ENCODE measurements around the gene ATP2A1.

ATP2A1 gene

DNA sequence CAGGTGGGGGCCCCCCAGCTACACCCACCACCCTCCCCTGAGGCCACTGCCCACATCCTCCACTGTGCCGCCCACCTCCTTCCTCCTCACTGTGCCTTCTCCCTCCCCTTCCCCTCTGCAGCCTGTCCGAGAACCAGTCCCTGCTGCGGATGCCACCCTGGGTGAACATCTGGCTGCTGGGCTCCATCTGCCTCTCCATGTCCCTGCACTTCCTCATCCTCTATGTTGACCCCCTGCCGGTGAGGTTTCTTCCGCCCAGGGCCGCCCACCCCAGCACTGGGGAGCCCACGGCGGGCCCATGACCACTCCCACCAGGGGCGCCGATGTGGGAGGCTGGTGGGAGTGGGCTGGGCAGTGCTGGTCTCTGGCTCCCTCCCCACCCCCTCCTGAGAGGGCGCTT, 24.6 kb downstream of the ATP2A1 start:
- H4K20me1 ChIP-seq (ENCODE audit: insufficient read depth, low read length): no peaks in the 10 kb centered on the region
- no peaks in the 10 kb centered on the region for H3K79me2 ChIP-seq (ENCODE audit: insufficient read depth, low read length)
- H3K36me3 ChIP-seq (ENCODE audit: insufficient read depth, low read length): peaks cover 12% of the 10 kb centered on the region; the same call in 1 of the 2 replicates
- H3K9ac ChIP-seq (ENCODE audit: low read length): no peak overlapping the region
- H3K27me3 ChIP-seq (ENCODE audit: insufficient read depth, low read length): no peaks in the 10 kb centered on the region
- H3F3A ChIP-seq (ENCODE audit: insufficient read depth, low read length): no peaks in the 10 kb centered on the region
- no peak overlapping the region for H3K27ac ChIP-seq (ENCODE audit: low read depth, low read length, poor library complexity, severe bottlenecking)
- no peak overlapping the region for H2AFZ ChIP-seq (ENCODE audit: low read length)
- H3K4me3 ChIP-seq (ENCODE audit: low read depth, low read length, poor library complexity, severe bottlenecking): no peak overlapping the region
- TF ChIP-seq, protein P1, sequence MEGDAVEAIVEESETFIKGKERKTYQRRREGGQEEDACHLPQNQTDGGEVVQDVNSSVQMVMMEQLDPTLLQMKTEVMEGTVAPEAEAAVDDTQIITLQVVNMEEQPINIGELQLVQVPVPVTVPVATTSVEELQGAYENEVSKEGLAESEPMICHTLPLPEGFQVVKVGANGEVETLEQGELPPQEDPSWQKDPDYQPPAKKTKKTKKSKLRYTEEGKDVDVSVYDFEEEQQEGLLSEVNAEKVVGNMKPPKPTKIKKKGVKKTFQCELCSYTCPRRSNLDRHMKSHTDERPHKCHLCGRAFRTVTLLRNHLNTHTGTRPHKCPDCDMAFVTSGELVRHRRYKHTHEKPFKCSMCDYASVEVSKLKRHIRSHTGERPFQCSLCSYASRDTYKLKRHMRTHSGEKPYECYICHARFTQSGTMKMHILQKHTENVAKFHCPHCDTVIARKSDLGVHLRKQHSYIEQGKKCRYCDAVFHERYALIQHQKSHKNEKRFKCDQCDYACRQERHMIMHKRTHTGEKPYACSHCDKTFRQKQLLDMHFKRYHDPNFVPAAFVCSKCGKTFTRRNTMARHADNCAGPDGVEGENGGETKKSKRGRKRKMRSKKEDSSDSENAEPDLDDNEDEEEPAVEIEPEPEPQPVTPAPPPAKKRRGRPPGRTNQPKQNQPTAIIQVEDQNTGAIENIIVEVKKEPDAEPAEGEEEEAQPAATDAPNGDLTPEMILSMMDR (IDR thresholded peaks at IDR 0.05; ENCODE audit: low read length): no peak
- no peak for TF ChIP-seq EZH2 (IDR thresholded peaks at IDR 0.05; ENCODE audit: borderline replicate concordance, low read length)
- no peaks in the 10 kb centered on the region for H3K4me1 ChIP-seq (ENCODE audit: insufficient read depth, low read length, severe bottlenecking)
- H3K4me2 ChIP-seq (ENCODE audit: low read length): no peak overlapping the region
- H3K9me2 ChIP-seq (ENCODE audit: low read depth, low read length): no peaks in the 10 kb centered on the region
- no peaks in the 10 kb centered on the region for H3K9me3 ChIP-seq (ENCODE audit: low read length)

DNA sequence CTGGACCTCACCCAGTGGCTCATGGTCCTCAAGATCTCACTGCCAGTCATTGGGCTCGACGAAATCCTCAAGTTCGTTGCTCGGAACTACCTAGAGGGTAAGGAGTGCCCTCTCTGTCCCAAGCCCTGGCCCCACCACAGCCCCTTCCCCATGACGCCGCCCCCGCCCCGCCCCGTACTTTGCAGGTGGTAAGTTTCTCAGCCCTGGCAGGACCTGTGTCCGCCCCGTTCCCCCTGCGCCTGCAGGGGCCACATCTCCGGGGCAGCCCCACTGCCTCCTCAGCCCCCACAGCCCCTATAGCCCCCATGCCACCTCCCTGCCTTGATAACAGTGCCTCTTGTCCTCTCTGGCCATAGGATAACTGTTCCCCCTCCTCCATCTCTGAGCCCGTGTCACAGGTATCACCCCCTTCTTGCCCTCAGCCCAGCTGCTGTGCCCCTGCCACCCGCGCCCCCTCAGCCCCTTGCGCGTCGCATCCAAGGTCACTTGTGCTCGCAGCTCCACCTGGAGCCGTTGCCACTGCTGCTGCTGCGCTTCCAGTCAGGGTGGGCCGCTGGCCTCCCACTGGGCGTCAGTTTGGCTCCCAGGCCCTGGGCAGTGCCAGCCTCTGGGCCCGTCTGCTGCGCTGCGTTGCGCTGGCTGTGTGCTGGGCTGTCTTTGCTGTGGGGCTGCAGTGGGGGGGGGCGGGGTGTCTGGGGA, 25.2 kb downstream of the ATP2A1 start:
- peaks cover 13% of the 10 kb centered on the region for H3K36me3 ChIP-seq (ENCODE audit: insufficient read depth, low read length)
- no peak overlapping the region for H3K27ac ChIP-seq (ENCODE audit: low read depth, low read length, poor library complexity, severe bottlenecking)
- H3K79me2 ChIP-seq (ENCODE audit: insufficient read depth, low read length): no peaks in the 10 kb centered on the region
- H3K27me3 ChIP-seq (ENCODE audit: insufficient read depth, low read length): no peaks in the 10 kb centered on the region
- H2AFZ ChIP-seq (ENCODE audit: low read length): no peak overlapping the region
- H3K9ac ChIP-seq (ENCODE audit: low read length): no peak overlapping the region
- no peaks in the 10 kb centered on the region for H3K9me2 ChIP-seq (ENCODE audit: low read depth, low read length)
- no peaks in the 10 kb centered on the region for H3K9me3 ChIP-seq (ENCODE audit: low read length)
- no peaks in the 10 kb centered on the region for H3F3A ChIP-seq (ENCODE audit: insufficient read depth, low read length)
- no peak for TF ChIP-seq EZH2 (IDR thresholded peaks at IDR 0.05; ENCODE audit: borderline replicate concordance, low read length)
- TF ChIP-seq, protein P1 (IDR thresholded peaks at IDR 0.05; ENCODE audit: low read length): no peak
- H4K20me1 ChIP-seq (ENCODE audit: insufficient read depth, low read length): no peaks in the 10 kb centered on the region
- H3K4me2 ChIP-seq (ENCODE audit: low read length): no peak overlapping the region
- no peaks in the 10 kb centered on the region for H3K4me1 ChIP-seq (ENCODE audit: insufficient read depth, low read length, severe bottlenecking)
- H3K4me3 ChIP-seq (ENCODE audit: low read depth, low read length, poor library complexity, severe bottlenecking): no peak overlapping the region

DNA sequence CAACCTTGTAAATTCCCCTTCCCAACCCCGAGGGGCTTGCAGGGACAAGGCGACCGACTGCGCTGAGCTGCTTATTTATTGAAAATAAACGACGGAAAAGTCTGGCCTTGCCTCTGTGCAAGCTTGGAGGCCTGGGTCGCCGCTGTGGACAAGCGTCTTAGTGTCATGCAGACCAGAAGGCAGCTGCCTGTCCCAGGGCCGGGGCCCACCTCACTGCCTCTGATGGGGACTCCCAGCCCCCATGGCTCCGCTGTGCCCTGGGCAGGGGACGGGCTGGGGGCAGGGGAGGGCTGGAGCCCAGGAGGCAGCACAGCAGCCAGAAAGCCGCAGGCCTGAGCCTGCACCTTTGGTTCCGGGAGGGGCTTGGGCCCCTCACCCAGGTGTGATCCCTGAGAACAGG, 26.1 kb downstream of the ATP2A1 start:
- no peak overlapping the region for H3K27ac ChIP-seq (ENCODE audit: low read depth, low read length, poor library complexity, severe bottlenecking)
- peaks cover 15% of the 10 kb centered on the region for H3K36me3 ChIP-seq (ENCODE audit: insufficient read depth, low read length)

More for the DNA sequence above, 26.1 kb downstream of the ATP2A1 start:
- Histone ChIP-seq H3K9me3 (ENCODE audit: low read length) (no peaks in the 10 kb centered on the region), H4K20me1 (ENCODE audit: insufficient read depth, low read length) (no peaks in the 10 kb centered on the region), H3F3A (ENCODE audit: insufficient read depth, low read length) (no peaks in the 10 kb centered on the region), H3K79me2 (ENCODE audit: insufficient read depth, low read length) (no peaks in the 10 kb centered on the region), H2AFZ (ENCODE audit: low read length) (no peak overlapping the region), H3K4me1 (ENCODE audit: insufficient read depth, low read length, severe bottlenecking) (no peaks in the 10 kb centered on the region), H3K4me2 (ENCODE audit: low read length) (no peak overlapping the region), H3K9ac (ENCODE audit: low read length) (no peak overlapping the region), H3K27me3 (ENCODE audit: insufficient read depth, low read length) (no peaks in the 10 kb centered on the region), H3K4me3 (ENCODE audit: low read depth, low read length, poor library complexity, severe bottlenecking) (no peak overlapping the region), H3K9me2 (ENCODE audit: low read depth, low read length) (no peaks in the 10 kb centered on the region)
- no peak for TF ChIP-seq EZH2 (IDR thresholded peaks at IDR 0.05; ENCODE audit: borderline replicate concordance, low read length)
- TF ChIP-seq, protein P1 (IDR thresholded peaks at IDR 0.05; ENCODE audit: low read length): no peak
